ENCODE data around the gene PDHA2.

DNA sequence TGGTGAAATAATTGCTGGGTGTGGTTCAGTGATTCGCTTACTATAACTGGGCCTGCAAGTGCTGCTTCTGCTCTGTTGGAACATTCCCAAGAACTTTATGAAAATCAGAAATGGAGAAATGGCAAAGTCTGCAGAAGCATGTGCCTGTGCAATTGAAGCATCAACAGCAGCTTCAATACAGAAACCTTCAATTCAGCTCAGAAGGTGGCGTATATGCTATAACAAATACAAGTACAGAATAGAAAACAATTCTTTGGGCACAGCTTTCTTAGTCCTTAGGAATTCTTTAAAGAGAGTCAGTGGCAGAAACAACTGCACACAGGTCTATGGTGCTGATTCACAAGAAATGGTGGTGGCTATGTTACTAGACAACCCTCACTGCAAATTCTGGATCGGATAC, 18.0 kb upstream of the PDHA2 start:
- TF ChIP-seq, protein P1, sequence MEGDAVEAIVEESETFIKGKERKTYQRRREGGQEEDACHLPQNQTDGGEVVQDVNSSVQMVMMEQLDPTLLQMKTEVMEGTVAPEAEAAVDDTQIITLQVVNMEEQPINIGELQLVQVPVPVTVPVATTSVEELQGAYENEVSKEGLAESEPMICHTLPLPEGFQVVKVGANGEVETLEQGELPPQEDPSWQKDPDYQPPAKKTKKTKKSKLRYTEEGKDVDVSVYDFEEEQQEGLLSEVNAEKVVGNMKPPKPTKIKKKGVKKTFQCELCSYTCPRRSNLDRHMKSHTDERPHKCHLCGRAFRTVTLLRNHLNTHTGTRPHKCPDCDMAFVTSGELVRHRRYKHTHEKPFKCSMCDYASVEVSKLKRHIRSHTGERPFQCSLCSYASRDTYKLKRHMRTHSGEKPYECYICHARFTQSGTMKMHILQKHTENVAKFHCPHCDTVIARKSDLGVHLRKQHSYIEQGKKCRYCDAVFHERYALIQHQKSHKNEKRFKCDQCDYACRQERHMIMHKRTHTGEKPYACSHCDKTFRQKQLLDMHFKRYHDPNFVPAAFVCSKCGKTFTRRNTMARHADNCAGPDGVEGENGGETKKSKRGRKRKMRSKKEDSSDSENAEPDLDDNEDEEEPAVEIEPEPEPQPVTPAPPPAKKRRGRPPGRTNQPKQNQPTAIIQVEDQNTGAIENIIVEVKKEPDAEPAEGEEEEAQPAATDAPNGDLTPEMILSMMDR (conservative IDR thresholded peaks at IDR 0.05; ENCODE audit: low read depth, low read length): no peak
- TF ChIP-seq EZH2 (IDR thresholded peaks at IDR 0.05; ENCODE audit: borderline replicate concordance, low read depth, low read length, poor library complexity, severe bottlenecking): no peak

Data from A673 (cell line).